K562 (cell line): ENCODE results near the gene MRPS10. TPM values are rescaled to one million over a fixed set of nuclear protein-coding genes. Genes with fewer than 3 reads are reported as not detected.

Source experiments
- ATAC-seq: fragments of 200-7000 bp; cut with Tn5 transposase; 3 replicates; pipeline ENCODE4 v1.9.1; 2020; ENCODE audit warnings: moderate library complexity
- BruUV-seq: library from RNA; stranded (reverse); fragments of 400-500 nt; replicated peaks from 2 replicates; lab custom pipeline; 2021; lab: Mats Ljungman, UMichigan
- CTCF ChIA-PET: fragments of 300-600 bp; formaldehyde crosslinking; extraction: SDS; loops from one replicate; lab custom pipeline; 2021; ENCODE audit warnings: low intra/inter-chr PET ratio; lab: Yijun Ruan, JAX
- POLR2A ChIA-PET: fragments of 300-600, 350-650 bp; sonication (Branson Sonifier 250); formaldehyde crosslinking; extraction: SDS; loops from one replicate; lab custom pipeline; 2021; ENCODE audit warnings: antibody characterized with exemption, inconsistent platforms; lab: Yijun Ruan, JAX
- DNase-seq, 4 experiments: peaks; one replicate each; pipeline versions ENCODE4 v3.0.0 to v3.0.0-alpha.2; 2011 to 2018; ENCODE audit warnings: low spot score in 3 of 4, mixed read lengths in 3 of 4; ENCODE audit errors: extremely low read depth in 1 of 4
- FAIRE-seq: peaks from 2 replicates; lab custom pipeline; 2011; peaks lifted over from hg19 to GRCh38; lab: Jason Lieb, UNC
- H2AFZ ChIP-seq: 2 replicates; pipeline ENCODE4 v1.6.0; 2011; ENCODE audit warnings: low read depth, low read length, control low read depth, inconsistent platforms
- H3K27ac ChIP-seq: fragments of 200-600 bp; 3 replicates; pipeline ENCODE4 v1.8.0; 2011; ENCODE audit warnings: low read depth, mild to moderate bottlenecking, control low read depth, inconsistent platforms, low read length, moderate library complexity, mixed read lengths; ENCODE audit errors: extremely low read depth
- H3K27me3 ChIP-seq, 2 experiments: fragments of 300-600 bp in 1 of 2; 2 replicates in 1 of 2; 3 replicates in 1 of 2; pipeline versions ENCODE4 v1.6.0 to v1.8.0; 2011; ENCODE audit warnings: inconsistent platforms in 2 of 2, low read length in 2 of 2, mild to moderate bottlenecking in 1 of 2, mixed read lengths in 1 of 2, moderate library complexity in 1 of 2; ENCODE audit not compliant: control insufficient read depth in 2 of 2, insufficient read depth in 2 of 2
- H3K36me3 ChIP-seq: fragments of 300-600 bp; 3 replicates; pipeline ENCODE4 v1.8.0; 2011; ENCODE audit warnings: mild to moderate bottlenecking, low read length, inconsistent platforms; ENCODE audit not compliant: control insufficient read depth, insufficient read depth
- H3K4me1 ChIP-seq, 2 experiments: fragments of 200-600 bp in 1 of 2; replicated peaks in 1 of 2; 2 replicates in 1 of 2; 3 replicates in 1 of 2; pipeline versions ENCODE4 v1.5.1 to v1.8.0; 2011; ENCODE audit warnings: inconsistent platforms in 2 of 2, low read length in 2 of 2, mild to moderate bottlenecking in 1 of 2, mixed read lengths in 1 of 2, moderate library complexity in 1 of 2; ENCODE audit not compliant: control insufficient read depth in 2 of 2, insufficient read depth in 2 of 2
- H3K4me2 ChIP-seq: 2 replicates; pipeline ENCODE4 v1.6.1; 2011; ENCODE audit warnings: low read length, control low read depth, inconsistent platforms, mixed read lengths; ENCODE audit not compliant: insufficient read depth
- H3K4me3 ChIP-seq: fragments of 200-600 bp; sonication (generic), shearing (Covaris generic); 2 replicates; pipeline ENCODE4 v1.5.1; 2016; ENCODE audit warnings: control low read depth, inconsistent platforms
- H3K79me2 ChIP-seq: fragments of 200-600 bp; 3 replicates; pipeline ENCODE4 v1.8.0; 2011; ENCODE audit warnings: low read length, inconsistent platforms; ENCODE audit not compliant: control insufficient read depth, insufficient read depth
- H3K9ac ChIP-seq, 2 experiments: 2 replicates each; pipeline versions ENCODE4 v1.6.0 to v1.6.1; 2011; ENCODE audit warnings: low read depth in 2 of 2, low read length in 2 of 2, control low read depth in 1 of 2, inconsistent platforms in 1 of 2, mild to moderate bottlenecking in 1 of 2, mixed read lengths in 1 of 2; ENCODE audit not compliant: insufficient read depth in 1 of 2
- H3K9me1 ChIP-seq: one replicate; pipeline ENCODE4 v1.6.0; 2011; ENCODE audit warnings: inconsistent platforms, mild to moderate bottlenecking, low read length, moderate library complexity; ENCODE audit not compliant: control insufficient read depth, insufficient read depth
- H3K9me3 ChIP-seq: replicated peaks from 2 replicates; pipeline ENCODE4 v1.5.1; 2011; ENCODE audit warnings: low read depth, low read length, inconsistent platforms; ENCODE audit not compliant: control insufficient read depth, insufficient read depth
- H4K20me1 ChIP-seq: replicated peaks from 2 replicates; pipeline ENCODE4 v1.6.1; 2011; ENCODE audit warnings: low read length, inconsistent platforms, mixed read lengths; ENCODE audit not compliant: control insufficient read depth, insufficient read depth
- GABPA ChIP-seq: fragments of 200-800 bp; sonication (Bioruptor generic); conservative IDR thresholded peaks from 2 replicates; pipeline ENCODE4 v1.6.1; 2016; ENCODE audit warnings: low read depth, missing genetic modification characterization, missing compliant biosample characterization
- MNT ChIP-seq, 2 experiments: fragments of 450-650 bp; conservative IDR thresholded peaks; 2 replicates each; pipeline ENCODE4 v1.6.1; 2017; ENCODE audit warnings: mild to moderate bottlenecking in 2 of 2, moderate library complexity in 2 of 2
- ZFP1 ChIP-seq: fragments of 450-650 bp; formaldehyde crosslinking; IDR thresholded peaks from 2 replicates; pipeline ENCODE4 v1.4.0; 2020; ENCODE audit warnings: mild to moderate bottlenecking, mixed read lengths
- WGBS: fragments of 100-300 bp; shearing (Covaris generic); methylation state at CpG from one replicate; pipeline ENCODE4 v1.1.6; 2016; ENCODE audit warnings: low coverage, mixed read lengths; ENCODE audit not compliant: insufficient coverage; ENCODE audit errors: missing lambda C conversion rate; 5-methylcytosine and 5-hydroxymethylcytosine counted together
- in situ Hi-C: fragments of 300-500 bp; cut with MboI; formaldehyde crosslinking; loops from 4 replicates; pipeline ENCODE4 v1.15.0; 2018; ENCODE audit warnings: inconsistent platforms, mixed read lengths
- intact Hi-C: fragments of 100-400 bp; cut with micrococcal nuclease; formaldehyde crosslinking; loops from 2 replicates; pipeline ENCODE4 v1.14.2; 2022
- polyA plus RNA-seq, 8 experiments: library from polyadenylated mRNA; depleted of rRNA in 4 of 8; stranded (reverse) in 5 of 8; unstranded in 3 of 8; fragments of >200 nt; fragmentation: Nextera tagmentation in 2 of 8; fragmentation: Illumina TruSeq in 1 of 8; extraction: Ambion mirVana in 2 of 8; extraction: Trizol in 1 of 8; gene quantifications; 2 replicates each; pipeline versions ENCODE4 v1.2.1 to v1.2.3, GENCODE V29; 2011 to 2014; ENCODE audit warnings: inconsistent platforms in 1 of 8, missing spikeins in 1 of 8
- total RNA-seq, 7 experiments: library from RNA; depleted of rRNA in 6 of 7; stranded (reverse); fragments of >200 nt in 6 of 7; fragmentation: Illumina TruSeq in 2 of 7; extraction: Trizol in 2 of 7; gene quantifications; 2 replicates each; pipeline versions ENCODE4 v1.2.1 to v1.2.3, GENCODE V29; 2011 to 2021; ENCODE audit warnings: low replicate concordance in 1 of 7

MRPS10 gene
- total and polyA plus RNA-seq, 9 of the 15 experiments (the other 6 are each of a cell fraction or from before 2014, with no cell fraction given) = 48.6 to 166 (median 93.7) TPM

- ATAC-seq = no peak
These were observed 52.6 kb downstream of the MRPS10 start for GRCh38 chr6:42165016-42165415.

More at GRCh38 chr6:42165016-42165415, 52.6 kb downstream of the MRPS10 start:
- no peaks in the 10 kb centered on the region; the same call in 1 of the 2 replicates for H3K9me3 ChIP-seq
- H3K79me2 ChIP-seq = no peaks in the 10 kb centered on the region
- BruUV-seq = no TSS peak
- DNase-seq = no peak
- H3K36me3 ChIP-seq = no peaks in the 10 kb centered on the region
- no peak overlapping the region for H3K4me2 ChIP-seq
- in situ Hi-C loops (no loop called here), intact Hi-C loops (no loop called here)
- H3K27me3 ChIP-seq = peaks cover 10 to 40% of the 10 kb centered on the region in 2 experiments; a peak in 3 of 5 replicates
- H3K4me3 ChIP-seq = no peak overlapping the region
- ChIA-PET POLR2A (interaction anchor here (0.7 to 1.0 kb wide), 5 partner anchors 8 to 396 kb away, joined by 3 to 6 read pairs (median 3); no protein-coding TSS in a partner anchor), CTCF (interaction anchor here (0.7 to 4.9 kb wide), 5 partner anchors 36 to 378 kb away, joined by 3 to 77 read pairs (median 38); no protein-coding TSS in a partner anchor)
- no peak for TF ChIP-seq MNT (conservative IDR thresholded peaks at IDR 0.05)
- TF ChIP-seq GABPA (tag) = no peak
- no peak for TF ChIP-seq ZFP1 (CRISPR knock-in tag)
- H4K20me1 ChIP-seq = no peaks in the 10 kb centered on the region
- no peak overlapping the region for H2AFZ ChIP-seq
- H3K9ac ChIP-seq = no peak overlapping the region; a peak in 1 of 4 replicates
- WGBS = 41% methylated on average over 9 of the region's 9 CpGs
- no peaks in the 10 kb centered on the region for H3K9me1 ChIP-seq
- peaks cover 4 to 6% of the 10 kb centered on the region in 2 experiments; a peak in 1 of 5 replicates for H3K4me1 ChIP-seq
- H3K27ac ChIP-seq = no peak overlapping the region
- FAIRE-seq = no peak
